ENCODE data around the gene NRF1. TPM values are rescaled to one million over a fixed set of nuclear protein-coding genes. Genes with fewer than 3 reads are reported as not detected.
"Not testable (repeated sequence)": the region's sequence is repeated elsewhere in the genome, so short reads cannot be mapped to it uniquely, and the experiment has no call there.

NRF1 gene
- total and polyA plus RNA-seq, 2 of the 13 experiments (the other 11 are each of a cell fraction or from before 2014, with no cell fraction given) = 9.3 to 10.1 TPM

GRCh38 chr7:129597672-129598071 is 13.8 kb upstream of the NRF1 start:
- peaks cover 9% of the 10 kb centered on the region for H3K4me1 ChIP-seq (ENCODE audit: insufficient read depth, low read length)
- no peak overlapping the region for H3K4me3 ChIP-seq (replicated peaks in 1 of 3; ENCODE audit: insufficient read depth in 1 of 3, low read depth in 2 of 3, low read length in 3 of 3)
- ATAC-seq = no peak
- ChIA-PET POLR2A (no interaction called here), CTCF (ENCODE audit: low intra/inter-chr PET ratio, low total read pairs) (no interaction called here)
- no peaks in the 10 kb centered on the region for H4K20me1 ChIP-seq (ENCODE audit: insufficient read depth, low read length)
- BruUV-seq (replicated peaks) = no TSS peak
- no peaks in the 10 kb centered on the region for H3K79me2 ChIP-seq (ENCODE audit: insufficient read depth, low read length)
- no peak overlapping the region for H3K9ac ChIP-seq (ENCODE audit: insufficient read depth, low read depth, low read length)
- in situ Hi-C loops (cut with HindIII; ENCODE audit: extremely low pct_ligation_motif_present, low pct_unique_long_range_greater_than_20kb) (no loop called here), intact Hi-C loops (cut with micrococcal nuclease; ENCODE audit: unreplicated experiment) (no loop called here)
- H3K4me2 ChIP-seq (ENCODE audit: low read depth, low read length) = no peak overlapping the region
- H2AFZ ChIP-seq (ENCODE audit: low read length) = no peak overlapping the region
- peak; percentile 75 for TF ChIP-seq RARA (CRISPR knock-in tag; IDR thresholded peaks at IDR 0.05)
- TF ChIP-seq CEBPB (IDR thresholded peaks at IDR 0.05; ENCODE audit: borderline replicate concordance, low read depth, low read length) = 0 out of 2 replicates have a peak, but pooled peaks have one; percentile 16
- TF ChIP-seq, protein P1, sequence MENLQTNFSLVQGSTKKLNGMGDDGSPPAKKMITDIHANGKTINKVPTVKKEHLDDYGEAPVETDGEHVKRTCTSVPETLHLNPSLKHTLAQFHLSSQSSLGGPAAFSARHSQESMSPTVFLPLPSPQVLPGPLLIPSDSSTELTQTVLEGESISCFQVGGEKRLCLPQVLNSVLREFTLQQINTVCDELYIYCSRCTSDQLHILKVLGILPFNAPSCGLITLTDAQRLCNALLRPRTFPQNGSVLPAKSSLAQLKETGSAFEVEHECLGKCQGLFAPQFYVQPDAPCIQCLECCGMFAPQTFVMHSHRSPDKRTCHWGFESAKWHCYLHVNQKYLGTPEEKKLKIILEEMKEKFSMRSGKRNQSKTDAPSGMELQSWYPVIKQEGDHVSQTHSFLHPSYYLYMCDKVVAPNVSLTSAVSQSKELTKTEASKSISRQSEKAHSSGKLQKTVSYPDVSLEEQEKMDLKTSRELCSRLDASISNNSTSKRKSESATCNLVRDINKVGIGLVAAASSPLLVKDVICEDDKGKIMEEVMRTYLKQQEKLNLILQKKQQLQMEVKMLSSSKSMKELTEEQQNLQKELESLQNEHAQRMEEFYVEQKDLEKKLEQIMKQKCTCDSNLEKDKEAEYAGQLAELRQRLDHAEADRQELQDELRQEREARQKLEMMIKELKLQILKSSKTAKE (CRISPR knock-in tag; IDR thresholded peaks at IDR 0.05; ENCODE audit: borderline replicate concordance) = no peak
- TF ChIP-seq HNRNPK (IDR thresholded peaks at IDR 0.05; ENCODE audit: low read depth, low read length, poor library complexity, severe bottlenecking) = peak; percentile 80
- H3K27ac ChIP-seq (ENCODE audit: extremely low read length, insufficient read depth, low read length) = no peak overlapping the region
- no peaks in the 10 kb centered on the region for H3K9me3 ChIP-seq (ENCODE audit: low read length)
- no peaks in the 10 kb centered on the region for H3K27me3 ChIP-seq (ENCODE audit: control insufficient read depth in 1 of 2, insufficient read depth in 2 of 2, low read length in 2 of 2)
- no peak for DNase-seq (ENCODE audit: low spot score)
- FAIRE-seq = peak; percentile 36
- H3K36me3 ChIP-seq (replicated peaks in 1 of 2; ENCODE audit: control insufficient read depth in 1 of 2, insufficient read depth in 2 of 2, low read length in 2 of 2) = no peaks in the 10 kb centered on the region

DNA sequence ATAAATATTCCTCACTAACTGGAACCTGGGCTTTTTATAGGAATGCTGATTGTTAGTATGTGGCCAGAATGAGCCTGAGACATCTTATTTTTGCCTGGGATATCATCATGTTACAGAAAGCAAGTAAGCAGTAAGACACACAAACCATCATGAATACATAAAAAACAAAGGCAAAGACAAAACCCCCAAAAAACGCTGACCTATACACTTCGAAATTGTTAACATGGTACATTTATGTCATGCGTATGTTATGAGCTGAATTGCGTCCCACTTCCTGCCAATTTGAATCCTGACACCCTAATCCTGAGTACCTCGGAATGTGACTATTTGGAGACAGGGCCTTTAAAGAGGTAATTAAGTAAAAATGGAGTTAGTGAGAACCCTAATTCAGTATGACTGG is 12.3 kb upstream of the NRF1 start:
- no peak for TF ChIP-seq ZNF317 (CRISPR knock-in tag; IDR thresholded peaks at IDR 0.05)
- TF ChIP-seq MAFK (conservative IDR thresholded peaks at IDR 0.05 in 1 of 2, IDR thresholded peaks at IDR 0.05 in 1 of 2; ENCODE audit: low read length in 2 of 2) = peak; percentile 72 to 86
- peak; percentile 74 for TF ChIP-seq MAFF (IDR thresholded peaks at IDR 0.05; ENCODE audit: low read depth, low read length)
- 56% methylated on average over 5 of the region's 5 CpGs for WGBS (ENCODE audit: low lambda C conversion rate)
- DNase-seq (ENCODE audit: low spot score) (no peak), ATAC-seq (no peak), FAIRE-seq (no peak)
- Histone ChIP-seq H3K9ac (ENCODE audit: insufficient read depth, low read depth, low read length) (no peak overlapping the region), H3K4me2 (ENCODE audit: low read depth, low read length) (no peak overlapping the region), H3K9me3 (ENCODE audit: low read length) (no peaks in the 10 kb centered on the region), H2AFZ (ENCODE audit: low read length) (no peak overlapping the region), H3K27me3 (ENCODE audit: control insufficient read depth in 1 of 2, insufficient read depth in 2 of 2, low read length in 2 of 2) (no peaks in the 10 kb centered on the region), H3K4me3 (replicated peaks in 1 of 3; ENCODE audit: insufficient read depth in 1 of 3, low read depth in 2 of 3, low read length in 3 of 3) (no peak overlapping the region), H3K4me1 (ENCODE audit: insufficient read depth, low read length) (peaks cover 9% of the 10 kb centered on the region), H3K27ac (ENCODE audit: extremely low read length, insufficient read depth, low read length) (no peak overlapping the region), H3K36me3 (replicated peaks in 1 of 2; ENCODE audit: control insufficient read depth in 1 of 2, insufficient read depth in 2 of 2, low read length in 2 of 2) (no peaks in the 10 kb centered on the region), H4K20me1 (ENCODE audit: insufficient read depth, low read length) (no peaks in the 10 kb centered on the region), H3K79me2 (ENCODE audit: insufficient read depth, low read length) (no peaks in the 10 kb centered on the region)
- in situ Hi-C loops (cut with HindIII; ENCODE audit: extremely low pct_ligation_motif_present, low pct_unique_long_range_greater_than_20kb) (no loop called here), intact Hi-C loops (cut with micrococcal nuclease; ENCODE audit: unreplicated experiment) (no loop called here)
- ChIA-PET POLR2A (no interaction called here), CTCF (ENCODE audit: low intra/inter-chr PET ratio, low total read pairs) (no interaction called here)
- no TSS peak for BruUV-seq (replicated peaks)

DNA sequence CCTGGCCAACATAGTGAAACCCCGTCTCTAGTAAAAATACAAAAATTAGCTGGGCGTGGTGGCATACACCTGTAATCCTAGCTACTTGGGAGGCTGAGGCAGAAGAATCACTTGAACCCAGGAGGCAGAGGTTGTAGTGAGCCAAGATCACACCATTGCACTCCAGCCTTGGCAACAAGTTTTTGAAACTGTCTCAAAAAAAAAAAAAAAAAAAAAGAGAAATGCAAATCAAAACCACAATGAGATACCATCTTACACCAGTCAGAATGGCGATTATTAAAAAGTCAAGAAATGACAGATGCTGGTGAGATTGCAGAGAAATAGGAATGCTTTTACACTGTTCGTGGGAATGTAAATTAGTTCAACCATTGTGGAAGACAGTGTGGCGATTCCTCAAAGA is 7.9 kb upstream of the NRF1 start:
- WGBS (ENCODE audit: low lambda C conversion rate) = 73% methylated on average over 5 of the region's 5 CpGs
- H3K27ac ChIP-seq (ENCODE audit: extremely low read length, insufficient read depth, low read length); H3K4me2 ChIP-seq (ENCODE audit: low read depth, low read length); H3K36me3 ChIP-seq (replicated peaks in 1 of 2; ENCODE audit: control insufficient read depth in 1 of 2, insufficient read depth in 2 of 2, low read length in 2 of 2); DNase-seq (ENCODE audit: low spot score); H3K79me2 ChIP-seq (ENCODE audit: insufficient read depth, low read length); H3K9me3 ChIP-seq (ENCODE audit: low read length); in situ Hi-C loops (cut with HindIII; ENCODE audit: extremely low pct_ligation_motif_present, low pct_unique_long_range_greater_than_20kb); ATAC-seq; intact Hi-C loops (cut with micrococcal nuclease; ENCODE audit: unreplicated experiment); H3K4me3 ChIP-seq (replicated peaks in 1 of 3; ENCODE audit: insufficient read depth in 1 of 3, low read depth in 2 of 3, low read length in 3 of 3); H4K20me1 ChIP-seq (ENCODE audit: insufficient read depth, low read length); FAIRE-seq; CTCF ChIA-PET (ENCODE audit: low intra/inter-chr PET ratio, low total read pairs); BruUV-seq (replicated peaks); H2AFZ ChIP-seq (ENCODE audit: low read length); H3K4me1 ChIP-seq (ENCODE audit: insufficient read depth, low read length); H3K27me3 ChIP-seq (ENCODE audit: control insufficient read depth in 1 of 2, insufficient read depth in 2 of 2, low read length in 2 of 2); H3K9ac ChIP-seq (ENCODE audit: insufficient read depth, low read depth, low read length): not testable (repeated sequence)
- POLR2A ChIA-PET = interaction anchor here (0.7 kb wide), 1 partner anchor 13 kb away, joined by 3 read pairs; no protein-coding TSS in a partner anchor
